ENCODE data around the gene CILP.

- TF ChIP-seq FOXM1 (IDR thresholded peaks at IDR 0.05; ENCODE audit: borderline replicate concordance) (no peak), ARNT (IDR thresholded peaks at IDR 0.05) (no peak), ELF4 (IDR thresholded peaks at IDR 0.05) (no peak)
Measured at GRCh38 chr15:65195548-65195923, 15.7 kb downstream of the CILP start.

All from HEK293T (cell line).